ENCODE data around the gene PGLYRP2.
"Not testable (repeated sequence)": the region's sequence is repeated elsewhere in the genome, so short reads cannot be mapped to it uniquely, and the experiment has no call there.

The PGLYRP2 gene

DNA sequence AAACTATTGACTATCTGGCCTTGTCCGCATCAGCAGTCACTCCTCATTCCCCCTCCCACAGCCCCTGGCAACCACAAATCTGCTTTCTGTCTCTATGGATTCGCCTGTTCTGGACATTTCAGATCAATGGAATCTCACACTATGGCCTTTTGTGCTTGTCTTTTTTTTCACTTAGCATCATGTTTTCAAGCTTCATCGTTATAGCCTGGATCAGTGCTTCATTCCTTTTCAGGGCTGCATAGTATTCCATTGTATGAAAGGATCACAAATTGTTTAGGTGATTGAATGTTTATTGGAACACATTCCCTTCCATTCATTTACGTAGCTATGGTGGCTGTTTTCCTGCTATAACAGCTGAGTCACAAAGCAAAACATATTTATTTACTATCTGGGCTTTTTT lies 7.7 kb upstream of the PGLYRP2 start:
- DNase-seq (ENCODE audit: low read depth): no peak

DNA sequence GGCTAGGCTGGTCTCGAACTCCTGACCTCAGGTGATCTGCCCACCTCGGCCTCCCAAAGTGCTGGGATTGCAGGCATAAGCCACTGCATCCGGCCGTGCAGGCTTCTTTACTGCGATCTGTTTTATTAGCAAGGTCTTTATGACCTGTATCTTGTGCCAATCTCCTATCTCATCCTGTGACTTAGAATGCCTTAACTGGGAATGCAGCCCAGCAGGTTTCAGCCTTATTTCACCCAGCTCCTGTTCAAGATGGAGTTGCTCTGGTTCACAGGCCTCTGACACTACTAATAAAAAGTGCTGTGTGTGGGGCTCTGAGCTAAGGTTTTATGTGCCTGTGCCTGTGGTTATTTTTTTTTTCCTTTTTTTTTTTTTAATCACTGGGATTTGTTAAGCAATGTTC lies 6.5 kb upstream of the PGLYRP2 start:
- DNase-seq (ENCODE audit: low read depth): not testable (repeated sequence)

DNA sequence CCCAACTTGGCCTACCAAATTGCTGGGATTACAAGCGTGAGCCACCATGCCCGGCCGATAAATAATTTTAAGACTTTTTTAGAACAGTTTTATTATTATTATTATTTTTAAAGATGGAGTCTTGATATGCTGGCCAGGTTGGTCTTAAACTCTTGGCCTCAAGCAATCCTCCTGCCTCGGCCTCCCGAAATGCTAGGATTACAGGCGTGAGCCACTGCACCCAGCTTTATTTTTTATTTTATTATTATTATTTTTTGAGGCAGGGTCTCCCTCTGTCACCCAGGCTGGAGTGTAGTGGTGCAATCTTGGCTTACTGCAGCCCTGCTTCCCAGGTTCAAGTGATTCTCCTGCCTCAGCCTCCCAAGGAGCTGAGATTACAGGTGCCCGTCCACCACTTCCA lies 1.7 kb upstream of the PGLYRP2 start:
- not testable (repeated sequence) for DNase-seq (ENCODE audit: low read depth)

DNA sequence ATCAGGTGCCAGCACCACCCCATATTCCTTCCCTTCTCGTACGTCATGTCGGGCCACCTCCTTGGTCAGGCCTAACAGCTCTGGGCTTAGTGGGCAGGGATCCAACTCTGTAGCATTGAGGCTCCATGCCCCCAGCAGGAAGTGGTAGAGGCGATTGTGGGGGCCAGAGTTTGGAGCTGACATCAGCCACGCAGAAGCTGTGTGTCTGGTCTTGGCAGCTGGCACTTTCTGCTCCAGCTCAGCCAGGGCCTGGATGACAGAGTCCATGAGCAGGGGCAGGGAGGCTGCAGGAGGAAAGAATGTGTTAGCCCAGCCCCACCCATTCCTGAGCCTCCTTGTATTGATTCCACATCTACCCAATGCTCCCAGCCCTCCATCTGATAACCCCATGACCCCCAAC lies 3.0 kb downstream of the PGLYRP2 start:
- DNase-seq (ENCODE audit: low read depth): no peak

DNA sequence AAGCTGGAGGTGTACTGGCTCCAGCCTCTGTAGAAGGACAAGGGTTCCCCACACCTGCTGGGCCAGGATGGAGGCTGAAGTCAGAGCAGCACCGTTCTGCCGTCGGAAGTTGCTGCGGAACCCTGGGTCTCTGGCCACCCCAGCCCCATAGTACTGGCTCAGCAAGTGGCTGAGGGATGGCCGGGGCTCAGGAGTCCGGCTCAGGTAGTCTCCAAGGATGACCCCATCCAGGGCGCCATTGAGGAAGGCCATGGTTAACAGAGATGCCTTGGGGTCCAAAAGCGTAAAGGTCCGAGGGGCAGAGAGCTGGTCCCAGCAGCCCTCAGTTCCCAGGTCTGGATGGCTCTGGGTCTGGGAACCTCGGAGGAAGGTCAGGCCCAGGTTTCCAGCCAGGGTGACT lies 3.7 kb downstream of the PGLYRP2 start:
- no peak for DNase-seq (ENCODE audit: low read depth)

DNA sequence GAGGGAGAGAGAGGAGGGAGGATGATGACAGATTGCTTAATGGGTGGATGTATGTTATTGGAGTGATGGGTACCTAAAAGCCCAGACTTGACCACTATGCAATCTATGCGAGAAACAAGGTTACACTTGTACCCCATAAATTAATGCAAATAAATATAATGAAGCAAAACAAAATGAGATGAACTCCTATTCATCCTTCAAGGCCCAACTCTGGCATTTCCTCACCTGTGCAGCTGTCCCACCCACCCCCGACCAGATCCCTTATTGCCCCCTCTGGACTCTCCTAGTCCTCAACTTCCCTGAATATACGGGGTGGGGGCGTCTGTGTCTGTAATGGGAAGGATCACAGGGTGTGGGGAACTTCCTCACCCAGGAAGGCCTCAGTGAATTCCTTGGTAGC lies 4.1 kb downstream of the PGLYRP2 start:
- DNase-seq (ENCODE audit: low read depth): no peak

DNA sequence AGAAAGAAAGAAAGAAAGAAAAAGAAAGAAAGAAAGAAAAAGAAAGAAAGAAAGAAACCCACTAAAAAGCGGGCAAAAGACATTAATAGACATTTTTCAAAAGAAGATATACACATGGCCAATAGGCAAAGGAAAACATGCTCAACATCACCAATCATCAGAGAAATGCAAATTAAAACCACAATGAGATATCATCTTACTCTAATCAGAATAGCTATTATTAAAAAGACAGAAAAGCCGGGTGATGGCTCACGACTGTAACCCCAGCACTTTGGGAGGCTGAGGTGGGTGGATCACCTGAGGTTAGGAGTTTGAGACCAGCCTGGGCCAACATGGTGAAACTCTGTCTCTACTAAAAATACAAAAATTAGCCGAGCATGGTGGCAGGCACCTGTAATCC lies 5.5 kb downstream of the PGLYRP2 start:
- DNase-seq (ENCODE audit: low read depth): not testable (repeated sequence)

DNA sequence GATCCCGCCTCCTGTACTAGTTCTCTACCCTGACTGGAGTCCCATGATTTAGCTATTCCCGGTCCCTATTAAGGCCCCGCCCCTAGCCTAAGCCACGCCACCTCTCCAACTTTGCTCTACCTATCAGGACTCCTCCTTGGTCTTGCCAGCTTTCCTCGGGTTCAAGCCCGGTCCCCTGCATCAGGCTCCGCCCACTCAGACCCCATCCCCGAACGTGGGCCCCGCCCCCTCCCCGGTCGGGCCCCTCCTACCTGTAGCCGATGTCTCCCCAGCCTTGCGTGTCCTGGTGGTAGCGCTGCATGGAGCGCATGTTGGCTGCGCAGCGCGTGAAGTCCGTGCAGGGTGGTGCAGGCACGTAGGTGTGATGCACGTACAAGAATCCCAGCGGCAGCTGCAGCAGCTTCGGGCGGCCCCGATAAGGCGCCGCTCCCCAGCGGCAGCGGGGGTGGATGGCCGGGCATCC lies 7.6 kb downstream of the PGLYRP2 start:
- no peak for DNase-seq (ENCODE audit: low read depth)

DNA sequence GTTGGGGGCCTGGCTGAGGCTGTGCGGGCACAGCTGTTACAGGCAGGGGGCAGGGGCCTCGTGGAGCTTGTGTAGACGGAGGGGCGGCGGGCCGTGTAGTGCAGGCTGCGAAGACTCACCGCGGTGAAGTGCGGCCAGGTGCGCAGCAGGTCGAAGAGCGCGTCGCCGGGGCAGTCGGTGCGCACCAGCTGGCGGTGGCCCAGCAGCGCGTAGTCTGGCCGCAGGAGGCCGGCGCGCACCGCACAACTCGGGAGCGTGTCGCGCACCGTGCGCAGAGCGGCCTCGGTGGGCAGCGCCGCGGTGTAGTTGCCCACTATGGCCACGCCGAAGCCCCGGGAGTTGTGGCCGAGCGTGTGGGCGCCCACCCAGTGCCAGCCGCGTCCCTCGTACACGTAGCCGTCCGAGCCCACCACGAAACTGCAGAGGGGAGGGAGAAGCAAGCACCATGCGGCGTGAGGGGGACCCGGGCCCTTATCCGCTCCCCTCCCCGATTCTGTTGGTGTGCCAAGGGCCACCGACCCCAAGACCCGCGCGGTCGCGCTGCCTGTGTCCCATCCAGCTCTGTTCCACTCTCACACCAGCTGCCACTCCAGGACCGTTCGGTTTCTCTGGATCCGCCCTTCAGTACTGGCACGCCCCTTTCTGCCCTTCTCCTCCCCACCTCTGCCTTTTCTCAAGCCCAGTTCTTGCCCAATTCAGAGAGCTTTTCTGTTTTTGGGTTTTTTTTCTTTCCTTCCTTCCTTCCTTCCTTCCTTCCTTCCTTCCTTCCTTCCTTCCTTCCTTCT lies 9.6 kb downstream of the PGLYRP2 start:
- no peak for DNase-seq (ENCODE audit: low read depth)

DNA sequence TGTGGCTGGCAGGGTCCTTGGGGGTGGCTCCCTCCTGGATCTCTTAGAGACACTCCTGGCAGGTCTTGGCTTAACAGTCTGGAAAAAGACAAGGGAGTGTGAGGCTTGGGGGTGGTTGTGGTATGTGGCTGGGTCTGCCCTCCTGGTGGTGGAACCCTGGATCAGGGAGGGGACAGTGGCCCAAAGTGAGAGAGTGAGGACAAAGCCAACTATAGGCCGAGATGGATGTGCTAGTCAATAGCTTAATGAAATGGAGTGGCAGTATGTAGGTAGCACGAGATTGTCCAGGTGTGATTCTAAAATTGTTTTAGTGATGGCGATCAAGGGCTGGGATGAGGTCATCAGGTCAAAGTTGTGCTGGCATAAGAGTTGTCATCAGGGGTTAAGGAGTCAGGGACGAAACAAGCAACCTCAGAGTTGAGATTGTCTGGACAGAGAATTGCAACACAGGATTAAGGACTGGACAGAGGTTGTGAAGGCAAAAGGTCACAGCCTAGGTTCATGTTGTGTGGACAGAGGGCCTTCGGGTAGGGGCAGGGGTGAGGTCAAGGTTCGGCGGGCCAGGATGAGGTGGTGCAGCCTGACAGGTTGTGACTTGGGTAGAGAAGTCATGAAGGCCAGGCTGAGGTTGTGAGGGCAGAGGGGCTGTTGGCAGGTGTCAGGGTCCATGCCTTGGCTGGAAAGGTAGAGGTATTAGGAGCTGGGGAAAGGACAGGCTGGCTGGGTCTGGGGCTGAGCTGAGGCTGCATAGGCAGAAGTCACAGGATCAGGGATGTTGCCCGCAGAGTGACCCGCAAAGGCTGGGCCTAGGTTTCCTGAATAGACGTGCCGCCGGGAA lies 10.4 kb downstream of the PGLYRP2 start:
- no peak for DNase-seq (ENCODE audit: low read depth)

DNA sequence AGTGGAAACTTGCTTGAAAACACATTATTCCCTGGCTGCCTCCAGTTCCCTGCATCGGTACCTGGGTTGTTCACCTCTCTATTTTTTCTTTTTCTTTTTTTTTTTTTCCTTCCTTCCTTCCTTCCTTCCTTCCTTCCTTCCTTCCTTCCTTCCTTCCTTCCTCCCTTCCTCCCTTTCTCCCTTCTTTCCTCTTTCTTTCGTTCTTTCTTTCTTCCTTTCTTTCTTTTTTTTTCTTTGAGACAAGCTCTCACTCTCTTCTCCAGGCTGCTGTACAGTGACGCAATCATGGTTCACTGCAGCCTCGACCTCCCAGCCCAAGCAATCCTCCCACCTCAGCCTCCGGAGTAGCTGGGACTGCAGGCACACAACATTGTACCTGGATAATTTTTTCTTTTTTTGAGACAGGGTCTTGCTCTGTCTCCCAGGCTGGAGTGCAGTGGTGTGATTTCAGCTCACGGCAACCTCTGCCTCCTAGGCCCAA lies 11.5 kb downstream of the PGLYRP2 start:
- no peak for DNase-seq (ENCODE audit: low read depth)

DNA sequence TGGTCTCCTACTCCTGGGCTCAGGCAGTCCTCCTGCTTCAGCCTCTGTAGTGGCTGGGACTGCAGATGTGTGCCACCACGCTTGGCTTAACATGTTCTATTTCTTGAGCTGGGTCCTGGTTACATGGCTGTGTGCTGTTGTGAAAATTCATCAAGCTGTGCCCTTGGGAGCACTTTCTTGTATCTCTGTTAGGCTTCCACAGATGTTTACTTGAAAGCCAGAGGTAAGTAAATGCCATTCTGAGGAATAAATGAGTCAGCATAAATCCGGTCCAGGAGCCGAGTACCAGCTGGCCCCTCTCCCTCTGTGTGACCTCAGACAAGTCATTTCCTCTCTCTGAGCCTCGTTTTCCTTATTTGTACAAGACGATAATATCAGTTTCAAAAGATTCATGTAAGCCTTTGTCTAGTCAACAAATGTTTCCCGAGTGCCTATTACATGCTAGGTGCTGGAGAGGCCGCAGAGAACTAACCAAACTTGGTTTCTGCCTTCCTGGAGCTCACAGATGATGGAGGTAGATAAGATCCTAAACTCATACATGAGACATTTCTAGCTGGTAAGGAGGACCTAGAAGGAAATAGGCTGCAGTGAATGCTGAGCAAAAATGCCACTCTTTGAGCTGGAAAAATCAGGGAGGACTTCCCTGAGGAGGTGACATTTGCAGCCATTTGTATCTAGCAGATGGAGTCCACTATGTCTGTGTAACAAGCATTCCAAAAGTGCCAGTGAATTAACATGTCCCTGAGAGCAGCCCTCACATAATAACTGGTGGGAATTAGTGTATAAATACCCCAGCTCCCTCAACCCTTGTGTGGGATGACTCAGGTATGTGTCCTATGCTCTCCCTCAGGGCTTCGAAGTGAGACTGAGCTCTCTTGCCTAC lies 12.2 kb downstream of the PGLYRP2 start:
- DNase-seq (ENCODE audit: low read depth): no peak

DNA sequence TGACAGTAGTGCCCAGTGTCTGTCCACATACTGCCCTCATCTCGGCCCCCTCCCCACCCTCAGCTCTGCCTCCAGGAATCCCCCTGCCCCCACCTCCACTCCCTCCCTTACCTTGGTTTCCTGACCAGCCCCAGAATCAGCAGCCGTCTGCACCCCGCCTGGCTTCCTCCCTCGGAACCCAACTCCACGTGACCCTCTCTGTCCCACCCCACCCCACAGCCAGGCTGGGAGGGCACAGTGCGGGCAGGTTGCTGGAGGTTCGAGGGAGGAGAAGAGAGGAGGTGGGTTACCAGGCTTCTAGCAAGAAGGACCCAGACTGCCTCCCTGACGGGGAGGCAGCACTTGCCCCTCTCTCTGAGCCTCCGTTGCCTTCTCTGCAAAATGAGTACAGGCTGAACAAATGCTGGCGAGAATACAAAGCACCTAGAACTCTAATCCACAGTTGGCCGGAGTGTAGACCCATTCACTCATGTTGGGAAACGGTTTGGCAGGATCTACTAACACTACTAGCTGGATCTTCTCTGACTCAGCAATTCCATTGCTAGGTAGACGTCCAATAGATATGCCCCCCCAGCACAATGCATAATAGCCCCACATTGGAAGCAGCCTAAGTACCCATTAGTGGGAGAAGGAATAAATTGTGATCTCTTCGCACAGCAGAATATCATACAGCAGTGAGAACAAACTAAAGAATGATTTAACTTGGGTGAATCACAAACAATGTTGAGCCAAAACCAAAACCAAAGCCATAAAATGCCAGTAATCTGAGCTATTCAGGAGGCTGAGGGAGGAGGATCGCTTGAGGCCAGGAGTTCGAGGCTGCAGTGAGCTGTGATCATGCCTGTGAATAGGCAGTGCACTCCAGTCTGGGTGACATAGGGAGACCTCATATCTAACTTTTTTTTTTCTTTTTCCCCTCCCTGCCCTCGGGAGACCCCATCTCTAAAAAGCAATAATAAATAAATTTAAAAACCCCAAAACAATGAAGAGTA lies 14.6 kb downstream of the PGLYRP2 start, which contains the start of gene RASAL3:
TSS of gene RASAL3 (minus strand) at position 151 of the 992 bp plus-strand sequence. CDS start 186 bp downstream, outside the sequence.
- DNase-seq (ENCODE audit: low read depth): peak; percentile 49

DNA sequence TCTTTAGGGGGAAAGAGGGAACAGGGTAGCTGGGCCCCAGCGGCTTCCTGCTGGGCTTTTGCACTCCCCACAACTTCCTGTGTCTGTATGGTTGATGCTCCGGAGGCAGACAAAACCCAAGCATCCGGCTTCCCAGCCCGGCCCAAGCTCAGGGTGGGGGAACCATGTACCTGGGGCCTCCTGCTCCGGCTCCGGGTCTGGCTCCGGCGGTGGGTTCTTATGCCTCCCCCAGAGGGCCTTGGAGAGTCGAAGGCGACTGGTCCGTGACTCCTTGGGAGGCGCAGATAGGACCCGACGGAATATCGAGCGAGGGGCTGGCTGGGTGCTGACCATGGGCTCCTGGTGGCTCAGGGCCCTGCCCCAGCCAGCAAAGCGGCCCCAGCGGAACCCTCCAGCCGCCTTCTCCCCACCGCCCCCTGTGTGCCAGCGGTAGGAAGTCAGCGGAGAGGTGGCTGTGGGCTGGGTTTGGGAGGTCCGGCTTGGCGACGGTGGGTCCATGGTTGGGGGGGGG lies 15.4 kb downstream of the PGLYRP2 start:
- peak; percentile 53 for DNase-seq (ENCODE audit: low read depth)

DNA sequence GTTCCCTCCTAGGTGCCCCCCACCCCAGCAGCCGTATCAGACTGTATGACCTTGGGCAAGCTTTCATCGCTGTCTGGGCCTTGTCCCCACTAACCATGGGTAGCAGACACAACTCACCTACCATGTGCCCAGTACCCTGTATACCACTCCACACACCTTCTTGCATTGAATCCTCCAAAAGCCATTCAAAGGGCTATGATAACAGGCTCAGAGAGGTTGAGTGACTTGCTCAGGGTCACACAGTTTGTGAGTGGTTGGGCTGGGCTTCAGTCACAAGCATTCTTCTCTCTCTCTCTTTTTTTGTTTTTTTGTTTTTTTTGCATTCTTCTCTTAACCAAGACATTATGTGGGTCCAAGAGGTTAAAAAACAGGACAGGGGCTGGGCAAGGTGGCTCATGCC lies 17.6 kb downstream of the PGLYRP2 start:
- no peak for DNase-seq (ENCODE audit: low read depth)

DNA sequence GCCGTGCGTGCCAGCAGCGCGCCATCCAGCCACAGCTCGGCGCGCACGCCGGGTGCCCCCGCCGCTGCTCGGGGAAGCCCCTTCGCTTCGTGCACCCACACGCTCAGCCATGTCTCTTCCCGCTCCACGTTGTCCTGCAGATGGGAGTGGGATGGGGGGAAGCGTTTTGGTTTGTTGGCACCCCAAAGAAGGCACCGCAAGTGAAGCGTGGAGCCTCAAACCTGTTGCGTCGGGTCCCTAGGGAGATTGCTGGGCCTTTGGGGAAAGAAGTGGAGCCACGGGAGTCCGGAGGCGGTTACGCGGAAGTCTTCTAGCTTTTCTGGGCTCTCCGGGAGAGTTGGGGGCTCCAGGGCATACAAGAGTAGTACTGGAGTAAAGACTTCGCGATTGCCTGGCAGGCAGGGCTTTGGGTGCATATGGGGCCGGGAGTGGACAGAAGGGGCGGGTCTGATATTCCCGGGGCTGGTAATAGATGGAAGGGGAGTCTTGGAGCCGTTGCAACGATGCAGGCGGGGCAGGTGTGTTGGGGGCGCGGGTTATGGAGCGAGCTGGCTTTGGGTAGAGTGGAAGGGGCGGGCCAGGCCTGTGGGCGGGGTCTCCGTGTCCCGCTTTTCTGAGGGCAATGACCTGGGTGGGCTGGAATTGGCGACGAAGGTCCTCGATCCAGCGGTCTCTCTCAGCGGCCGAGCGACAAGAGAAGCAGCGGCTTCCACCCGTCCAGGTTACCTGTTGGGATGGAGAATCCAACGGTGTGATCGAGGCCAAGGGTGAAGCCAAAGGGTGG lies 21.4 kb downstream of the PGLYRP2 start:
- DNase-seq (ENCODE audit: low read depth): no peak

DNA sequence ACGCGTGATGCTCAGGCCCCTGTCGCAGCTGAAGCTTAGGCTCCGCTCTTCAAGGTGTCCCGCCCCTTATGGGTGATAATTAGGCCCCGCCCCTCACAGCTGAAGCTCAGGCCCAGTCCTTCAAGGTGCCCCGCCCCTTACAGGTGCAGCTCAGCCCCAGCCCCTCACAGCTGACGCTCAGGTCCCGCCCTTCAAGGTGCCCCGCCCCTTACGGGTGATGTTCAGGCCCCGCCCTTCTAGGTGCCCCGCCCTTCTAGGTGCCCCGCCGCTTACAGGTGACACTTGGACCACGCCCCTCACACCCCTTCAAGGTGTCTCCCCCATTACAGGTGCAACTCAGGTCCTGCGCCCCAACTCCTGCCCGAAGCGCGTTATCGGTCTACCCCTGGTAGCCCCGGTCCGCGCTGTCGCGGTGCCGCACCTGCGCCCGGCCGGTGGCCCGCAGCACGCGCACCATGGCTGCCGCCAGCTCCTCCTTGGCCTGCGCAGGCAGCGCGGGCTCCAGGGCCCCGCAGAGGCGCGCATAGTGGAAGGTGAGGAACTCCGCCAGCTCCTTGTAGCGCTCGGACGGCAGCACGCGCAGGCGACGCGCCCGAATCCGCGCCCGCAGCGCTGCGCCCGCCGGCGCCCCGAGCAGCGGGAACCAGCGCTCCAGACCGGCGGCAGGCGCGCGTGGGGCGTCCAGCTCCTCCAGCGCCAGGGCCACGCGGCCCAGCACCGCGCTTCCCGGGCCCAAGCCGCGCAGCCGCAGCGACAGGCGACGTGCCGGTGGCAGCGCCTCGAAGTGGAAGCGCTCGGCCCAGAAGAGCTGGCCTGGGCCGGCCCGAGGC lies 22.2 kb downstream of the PGLYRP2 start:
- DNase-seq (ENCODE audit: low read depth): no peak

DNA sequence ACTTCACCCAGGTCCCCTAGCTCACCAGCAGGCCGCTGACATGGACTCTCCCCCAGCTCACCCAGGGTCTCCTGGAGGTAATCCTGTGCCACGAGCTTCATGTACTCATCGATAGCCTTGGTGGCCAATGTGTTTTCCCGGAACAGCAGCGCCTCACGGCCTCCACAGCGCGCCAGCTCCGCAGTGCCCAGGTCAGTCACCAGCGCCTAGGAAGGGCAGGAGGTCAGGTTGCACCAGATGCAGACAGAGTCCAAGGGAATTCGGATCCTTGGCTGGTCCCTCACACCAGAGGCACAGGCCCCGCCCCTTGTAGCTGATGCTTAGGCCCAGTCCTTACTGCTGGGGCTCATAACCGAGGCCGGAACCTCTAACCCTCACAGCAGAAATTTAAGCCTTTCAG lies 22.9 kb downstream of the PGLYRP2 start:
- no peak for DNase-seq (ENCODE audit: low read depth)

DNA sequence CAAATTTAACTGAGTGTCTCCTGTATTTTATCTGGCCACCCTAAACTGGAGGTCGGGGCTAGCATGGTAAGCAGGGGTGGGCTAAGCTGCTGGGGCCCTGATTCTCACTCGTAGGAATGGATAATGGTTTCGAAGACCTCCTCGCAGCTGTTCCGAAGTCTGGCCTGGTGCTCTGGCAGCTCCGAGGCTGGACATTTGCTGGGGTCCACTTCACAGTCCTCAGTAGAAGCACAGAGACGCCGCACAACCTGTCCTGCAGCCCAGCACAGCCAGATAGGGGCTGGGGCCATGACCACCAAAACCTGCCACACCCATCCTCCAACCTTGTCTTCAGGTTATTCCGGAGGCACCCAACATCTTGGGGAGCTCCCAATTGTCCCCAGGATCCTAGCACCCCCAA lies 23.3 kb downstream of the PGLYRP2 start:
- no peak for DNase-seq (ENCODE audit: low read depth)
